Stomach (tissue), 4 donors: ENCODE results near the gene TBL2.

Experiments used
- EP300 ChIP-seq: sonication (generic); formaldehyde crosslinking; IDR thresholded peaks from one replicate; pipeline ENCODE4 v1.6.1; 2017; ENCODE audit warnings: antibody characterized with exemption
- TF ChIP-seq, protein P1 (sequence below), 7 experiments: fragments of 450-650 bp in 4 of 7; fragments of 200-600 bp in 3 of 7; sonication (generic) in 3 of 7; IDR thresholded peaks; one replicate each; pipeline ENCODE4 v1.5.1; 2016 to 2019; ENCODE audit warnings: antibody characterized with exemption in 7 of 7, control low read depth in 2 of 7, mild to moderate bottlenecking in 1 of 7

DNA sequence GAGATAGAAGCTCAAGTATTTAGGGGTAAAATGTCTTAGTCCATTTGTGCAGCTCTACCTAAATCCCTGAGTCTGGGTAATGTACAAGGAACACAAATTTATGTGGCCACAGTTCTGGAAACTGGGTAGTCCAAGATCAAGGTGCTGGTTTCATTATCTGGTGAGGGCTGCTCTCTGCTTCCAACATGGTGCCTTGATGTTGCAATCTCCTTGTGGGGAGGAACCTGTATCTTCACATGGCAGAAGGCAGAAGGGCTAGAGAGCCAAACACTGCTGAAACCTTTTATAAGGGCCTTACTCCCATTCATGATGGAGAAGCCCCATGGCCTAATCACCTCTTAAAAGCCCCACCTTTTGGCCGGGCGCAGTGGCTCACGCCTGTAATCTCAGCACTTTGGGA, 47.6 kb downstream of the TBL2 start:
- TF ChIP-seq, protein P1, sequence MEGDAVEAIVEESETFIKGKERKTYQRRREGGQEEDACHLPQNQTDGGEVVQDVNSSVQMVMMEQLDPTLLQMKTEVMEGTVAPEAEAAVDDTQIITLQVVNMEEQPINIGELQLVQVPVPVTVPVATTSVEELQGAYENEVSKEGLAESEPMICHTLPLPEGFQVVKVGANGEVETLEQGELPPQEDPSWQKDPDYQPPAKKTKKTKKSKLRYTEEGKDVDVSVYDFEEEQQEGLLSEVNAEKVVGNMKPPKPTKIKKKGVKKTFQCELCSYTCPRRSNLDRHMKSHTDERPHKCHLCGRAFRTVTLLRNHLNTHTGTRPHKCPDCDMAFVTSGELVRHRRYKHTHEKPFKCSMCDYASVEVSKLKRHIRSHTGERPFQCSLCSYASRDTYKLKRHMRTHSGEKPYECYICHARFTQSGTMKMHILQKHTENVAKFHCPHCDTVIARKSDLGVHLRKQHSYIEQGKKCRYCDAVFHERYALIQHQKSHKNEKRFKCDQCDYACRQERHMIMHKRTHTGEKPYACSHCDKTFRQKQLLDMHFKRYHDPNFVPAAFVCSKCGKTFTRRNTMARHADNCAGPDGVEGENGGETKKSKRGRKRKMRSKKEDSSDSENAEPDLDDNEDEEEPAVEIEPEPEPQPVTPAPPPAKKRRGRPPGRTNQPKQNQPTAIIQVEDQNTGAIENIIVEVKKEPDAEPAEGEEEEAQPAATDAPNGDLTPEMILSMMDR (IDR thresholded peaks at IDR 0.05), result no peak
- TF ChIP-seq EP300, result no peak
